ENCODE data around the gene FOXK2.

DNA sequence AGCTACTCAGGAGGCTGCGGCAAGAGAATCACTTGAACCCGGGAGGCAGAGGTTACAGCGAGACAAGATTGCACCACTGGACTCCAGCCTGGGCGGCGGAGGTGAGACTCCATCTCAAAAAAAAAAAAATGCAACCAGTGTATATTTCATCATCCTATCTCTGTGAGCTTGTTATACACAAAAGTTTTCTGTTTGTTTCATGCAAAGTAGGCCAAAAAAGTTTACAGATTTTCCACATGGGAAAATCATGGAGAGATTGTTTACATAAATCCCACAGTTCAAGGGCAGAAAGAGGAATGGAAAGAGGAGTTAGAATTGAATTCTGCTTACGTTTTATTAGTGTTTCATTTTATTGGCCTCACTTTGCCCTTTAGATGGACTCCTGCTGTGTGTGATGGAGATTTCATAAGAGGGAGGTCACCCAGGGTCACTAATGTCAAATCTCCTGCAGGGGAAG is 36.3 kb upstream of the FOXK2 start:
- TF ChIP-seq, protein P1, sequence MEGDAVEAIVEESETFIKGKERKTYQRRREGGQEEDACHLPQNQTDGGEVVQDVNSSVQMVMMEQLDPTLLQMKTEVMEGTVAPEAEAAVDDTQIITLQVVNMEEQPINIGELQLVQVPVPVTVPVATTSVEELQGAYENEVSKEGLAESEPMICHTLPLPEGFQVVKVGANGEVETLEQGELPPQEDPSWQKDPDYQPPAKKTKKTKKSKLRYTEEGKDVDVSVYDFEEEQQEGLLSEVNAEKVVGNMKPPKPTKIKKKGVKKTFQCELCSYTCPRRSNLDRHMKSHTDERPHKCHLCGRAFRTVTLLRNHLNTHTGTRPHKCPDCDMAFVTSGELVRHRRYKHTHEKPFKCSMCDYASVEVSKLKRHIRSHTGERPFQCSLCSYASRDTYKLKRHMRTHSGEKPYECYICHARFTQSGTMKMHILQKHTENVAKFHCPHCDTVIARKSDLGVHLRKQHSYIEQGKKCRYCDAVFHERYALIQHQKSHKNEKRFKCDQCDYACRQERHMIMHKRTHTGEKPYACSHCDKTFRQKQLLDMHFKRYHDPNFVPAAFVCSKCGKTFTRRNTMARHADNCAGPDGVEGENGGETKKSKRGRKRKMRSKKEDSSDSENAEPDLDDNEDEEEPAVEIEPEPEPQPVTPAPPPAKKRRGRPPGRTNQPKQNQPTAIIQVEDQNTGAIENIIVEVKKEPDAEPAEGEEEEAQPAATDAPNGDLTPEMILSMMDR (IDR thresholded peaks at IDR 0.05): no peak
- TF ChIP-seq POLR2A (IDR thresholded peaks at IDR 0.05) (no peak), POLR2AphosphoS5 (IDR thresholded peaks at IDR 0.05; ENCODE audit: insufficient read depth in 1 of 2, low read depth in 1 of 2) (no peak)
